ENCODE data around the gene NRM. TPM values are rescaled to one million over a fixed set of nuclear protein-coding genes. Genes with fewer than 3 reads are reported as not detected.
A peak's percentile ranks its signal among the peaks of the same experiment; 100 is the strongest.

Gene NRM
- total and polyA plus RNA-seq, 2 experiments from 2014 or later, result 13.8 to 33.8 TPM

GRCh38 chr6:30726506-30727413 lies 36.0 kb upstream of the NRM start:
- H3K4me1 ChIP-seq (ENCODE audit: insufficient read depth), result peaks cover 6% of the 10 kb centered on the region
- H3K4me3 Mint-ChIP-seq, result no peak overlapping the region
- no peak overlapping the region for H3K4me2 ChIP-seq
- H2AFZ ChIP-seq, result no peak overlapping the region
- no peak for TF ChIP-seq STAT1 (IDR thresholded peaks at IDR 0.05; ENCODE audit: unreplicated experiment)
- ATAC-seq, result no peak
- no peak overlapping the region for H3K4me3 ChIP-seq
- H3K79me2 ChIP-seq (replicated peaks; ENCODE audit: insufficient read depth), result peaks cover 22% of the 10 kb centered on the region
- peaks cover 39% of the 10 kb centered on the region for H3K36me3 ChIP-seq (ENCODE audit: insufficient read depth)
- peaks cover 76% of the 10 kb centered on the region for H3K36me3 Mint-ChIP-seq (ENCODE audit: low read depth)
- H3F3A ChIP-seq (replicated peaks; ENCODE audit: low read depth), result peaks cover 73% of the 10 kb centered on the region
- H4K20me1 ChIP-seq (replicated peaks; ENCODE audit: insufficient read depth), result peaks cover 41% of the 10 kb centered on the region
- no peak for DNase-seq (ENCODE audit: low spot score)
- H3K27ac Mint-ChIP-seq, result no peak overlapping the region
- H3K27ac ChIP-seq (ENCODE audit: low read depth), result peak overlapping the region; percentile 63
- no peaks in the 10 kb centered on the region; the same call in 2 of the 3 replicates for H3K9me3 Mint-ChIP-seq
- H3K27me3 Mint-ChIP-seq (ENCODE audit: insufficient read depth, low read depth, poor library complexity), result peaks cover 46% of the 10 kb centered on the region
- no peaks in the 10 kb centered on the region for H3K9me2 ChIP-seq (ENCODE audit: insufficient read depth)
- no peaks in the 10 kb centered on the region for H3K27me3 ChIP-seq (ENCODE audit: insufficient read depth)
- peaks cover 30% of the 10 kb centered on the region for H3K4me1 Mint-ChIP-seq

DNA sequence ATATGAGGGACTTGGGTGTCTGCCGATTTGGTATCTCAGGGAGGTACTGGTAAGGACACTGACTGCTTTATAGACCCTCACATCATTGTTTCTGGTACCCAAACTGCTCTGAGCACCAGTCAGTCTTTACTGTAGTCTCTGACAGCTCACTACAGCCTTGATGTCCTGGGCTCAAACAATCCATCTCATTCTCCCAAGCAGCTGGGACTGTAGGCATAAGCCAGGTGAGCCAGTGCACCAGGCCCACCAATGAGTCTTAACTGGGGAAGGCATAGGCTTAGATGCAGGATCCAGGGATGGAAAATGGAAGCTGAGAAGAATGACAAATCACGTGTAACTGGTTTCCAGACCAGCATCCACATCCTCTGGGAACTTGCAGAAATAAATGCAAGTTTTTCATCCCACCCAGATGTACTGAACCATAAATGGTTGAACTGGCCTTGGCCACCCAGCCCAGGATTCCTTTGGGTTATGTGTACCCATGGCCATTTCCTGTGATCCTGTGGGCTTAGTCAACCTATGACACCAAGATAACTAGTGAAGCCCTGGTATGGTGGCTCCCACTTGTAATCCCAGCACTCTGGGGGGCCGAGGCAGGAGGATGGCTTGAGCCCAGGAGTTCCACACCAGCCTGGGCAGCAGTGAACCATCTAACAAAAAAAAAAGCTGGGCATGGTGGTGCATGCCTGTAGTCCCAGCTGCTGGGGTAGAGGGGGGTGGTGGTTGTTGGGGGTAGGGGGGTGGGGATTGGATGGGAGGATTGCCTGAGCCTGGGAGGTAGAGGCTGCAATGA lies 35.1 kb upstream of the NRM start:
- Mint-ChIP-seq H3K27ac (no peak overlapping the region), H3K4me3 (peak overlapping the region; percentile 27; the same call in 1 of the 3 replicates), H3K27me3 (ENCODE audit: insufficient read depth, low read depth, poor library complexity) (peaks cover 52% of the 10 kb centered on the region), H3K9me3 (peaks cover 5% of the 10 kb centered on the region; the same call in 1 of the 3 replicates), H3K4me1 (peaks cover 29% of the 10 kb centered on the region), H3K36me3 (ENCODE audit: low read depth) (peaks cover 80% of the 10 kb centered on the region)
- Histone ChIP-seq H2AFZ (no peak overlapping the region), H3K27ac (ENCODE audit: low read depth) (peak overlapping the region; percentile 70), H3K36me3 (ENCODE audit: insufficient read depth) (peaks cover 41% of the 10 kb centered on the region), H3K27me3 (ENCODE audit: insufficient read depth) (no peaks in the 10 kb centered on the region), H3F3A (replicated peaks; ENCODE audit: low read depth) (peaks cover 77% of the 10 kb centered on the region), H3K4me1 (ENCODE audit: insufficient read depth) (peaks cover 6% of the 10 kb centered on the region), H3K9me2 (ENCODE audit: insufficient read depth) (no peaks in the 10 kb centered on the region), H3K4me2 (no peak overlapping the region), H3K79me2 (replicated peaks; ENCODE audit: insufficient read depth) (peaks cover 29% of the 10 kb centered on the region), H3K4me3 (no peak overlapping the region), H4K20me1 (replicated peaks; ENCODE audit: insufficient read depth) (peaks cover 43% of the 10 kb centered on the region)
- ATAC-seq (peak; percentile 22), DNase-seq (ENCODE audit: low spot score) (peak; percentile 63)
- TF ChIP-seq REST (IDR thresholded peaks at IDR 0.05; ENCODE audit: unreplicated experiment) (no peak), POLR2AphosphoS5 (IDR thresholded peaks at IDR 0.05; ENCODE audit: low read depth) (peak; percentile 97), CREB1 (CRISPR knock-in tag; IDR thresholded peaks at IDR 0.05; ENCODE audit: low read depth) (0 out of 2 replicates have a peak, but pooled peaks have one; percentile 15), EZH2phosphoT487 (IDR thresholded peaks at IDR 0.05; ENCODE audit: unreplicated experiment) (no peak)
